ENCODE results near the gene ADGRA1.

The ADGRA1 gene

GRCh38 chr10:133096616-133097269, 9.0 kb downstream of the ADGRA1 start:
- H3K9ac ChIP-seq (ENCODE audit: low read length): no peak overlapping the region
- no peak overlapping the region for H3K4me2 ChIP-seq (ENCODE audit: low read depth, low read length, poor library complexity, severe bottlenecking)
- H3K9me3 ChIP-seq (ENCODE audit: insufficient read depth, low read length): no peaks in the 10 kb centered on the region
- H3K36me3 ChIP-seq (ENCODE audit: low read length): no peaks in the 10 kb centered on the region
- H3F3A ChIP-seq (ENCODE audit: insufficient read depth): no peaks in the 10 kb centered on the region
- H4K20me1 ChIP-seq (ENCODE audit: low read depth, low read length): no peaks in the 10 kb centered on the region
- no peaks in the 10 kb centered on the region for H3K9me2 ChIP-seq (replicated peaks; ENCODE audit: insufficient read depth, low read length)
- no peaks in the 10 kb centered on the region for H3K79me2 ChIP-seq (ENCODE audit: insufficient read depth, low read length)
- H3K27me3 ChIP-seq (ENCODE audit: low read length): no peaks in the 10 kb centered on the region; the same call in 1 of the 2 replicates
- TF ChIP-seq EZH2phosphoT487 (conservative IDR thresholded peaks at IDR 0.05; ENCODE audit: low read length): no peak
- TF ChIP-seq CTCF (IDR thresholded peaks at IDR 0.05; ENCODE audit: insufficient read depth, low read length, poor library complexity, severe bottlenecking): no peak
- no peak overlapping the region for H2AFZ ChIP-seq (ENCODE audit: low read depth, low read length, severe bottlenecking)
- no peak overlapping the region for H3K4me3 ChIP-seq (ENCODE audit: insufficient read depth, low read length, poor library complexity, severe bottlenecking)
- no peak overlapping the region for H3K27ac ChIP-seq (ENCODE audit: low read depth, low read length)

GRCh38 chr10:133097418-133097817, 9.7 kb downstream of the ADGRA1 start:
- Histone ChIP-seq H3K27me3 (ENCODE audit: low read length) (no peaks in the 10 kb centered on the region; the same call in 1 of the 2 replicates), H3K9me3 (ENCODE audit: insufficient read depth, low read length) (no peaks in the 10 kb centered on the region), H3K36me3 (ENCODE audit: low read length) (no peaks in the 10 kb centered on the region), H3K4me2 (ENCODE audit: low read depth, low read length, poor library complexity, severe bottlenecking) (no peak overlapping the region), H4K20me1 (ENCODE audit: low read depth, low read length) (no peaks in the 10 kb centered on the region), H3K79me2 (ENCODE audit: insufficient read depth, low read length) (no peaks in the 10 kb centered on the region), H3K27ac (ENCODE audit: low read depth, low read length) (no peak overlapping the region), H3F3A (ENCODE audit: insufficient read depth) (no peaks in the 10 kb centered on the region), H2AFZ (ENCODE audit: low read depth, low read length, severe bottlenecking) (no peak overlapping the region), H3K9me2 (replicated peaks; ENCODE audit: insufficient read depth, low read length) (no peaks in the 10 kb centered on the region), H3K9ac (ENCODE audit: low read length) (no peak overlapping the region), H3K4me3 (ENCODE audit: insufficient read depth, low read length, poor library complexity, severe bottlenecking) (no peak overlapping the region)
- TF ChIP-seq EZH2phosphoT487 (conservative IDR thresholded peaks at IDR 0.05; ENCODE audit: low read length) (no peak), CTCF (IDR thresholded peaks at IDR 0.05; ENCODE audit: insufficient read depth, low read length, poor library complexity, severe bottlenecking) (no peak)

- Histone ChIP-seq H3K27ac (ENCODE audit: low read depth, low read length) (no peak overlapping the region), H3K79me2 (ENCODE audit: insufficient read depth, low read length) (no peaks in the 10 kb centered on the region), H3F3A (ENCODE audit: insufficient read depth) (no peaks in the 10 kb centered on the region), H3K27me3 (ENCODE audit: low read length) (no peaks in the 10 kb centered on the region; the same call in 1 of the 2 replicates), H2AFZ (ENCODE audit: low read depth, low read length, severe bottlenecking) (no peak overlapping the region), H3K9me3 (ENCODE audit: insufficient read depth, low read length) (no peaks in the 10 kb centered on the region), H4K20me1 (ENCODE audit: low read depth, low read length) (no peaks in the 10 kb centered on the region), H3K36me3 (ENCODE audit: low read length) (no peaks in the 10 kb centered on the region), H3K9me2 (replicated peaks; ENCODE audit: insufficient read depth, low read length) (no peaks in the 10 kb centered on the region), H3K4me3 (ENCODE audit: insufficient read depth, low read length, poor library complexity, severe bottlenecking) (no peak overlapping the region), H3K9ac (ENCODE audit: low read length) (no peak overlapping the region), H3K4me2 (ENCODE audit: low read depth, low read length, poor library complexity, severe bottlenecking) (no peak overlapping the region)
- TF ChIP-seq CTCF (IDR thresholded peaks at IDR 0.05; ENCODE audit: insufficient read depth, low read length, poor library complexity, severe bottlenecking) (no peak), EZH2phosphoT487 (conservative IDR thresholded peaks at IDR 0.05; ENCODE audit: low read length) (no peak)
Observed at GRCh38 chr10:133097961-133098360, 10.2 kb downstream of the ADGRA1 start.
